ENCODE data around the gene TMEFF1.

DNA sequence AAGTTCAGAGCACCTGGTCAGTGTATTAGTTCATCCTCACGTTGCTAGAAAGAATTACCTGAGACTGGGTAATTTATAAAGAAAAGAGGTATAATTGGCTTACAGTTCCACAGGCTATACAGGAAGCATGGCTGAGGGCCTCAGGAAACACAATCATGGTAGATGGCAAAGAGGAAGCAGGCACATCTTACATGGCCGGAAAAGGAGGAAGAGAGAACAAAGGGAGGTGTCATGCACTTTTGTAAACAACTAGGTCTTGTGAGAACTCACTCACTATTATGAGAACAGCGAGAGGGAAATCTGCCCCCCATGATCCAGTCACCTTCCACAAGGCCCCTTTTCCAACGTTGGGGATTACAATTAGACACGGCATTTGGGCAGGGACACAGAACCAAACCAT lies 76.1 kb downstream of the TMEFF1 start:
- TF ChIP-seq EP300 (IDR thresholded peaks at IDR 0.05) = no peak
- no peak for TF ChIP-seq CTCF (IDR thresholded peaks at IDR 0.05)
